Activated T-cell treated with anti-CD3 and anti-CD28 coated beads, Interleukin-2, amount 50 U/mL, for 48 hours (primary cell): Measurements from ENCODE around the gene SCAND1.
A peak's percentile ranks its signal among the peaks of the same experiment; 100 is the strongest.
"Not testable (repeated sequence)": the region's sequence is repeated elsewhere in the genome, so short reads cannot be mapped to it uniquely, and the experiment has no call there.

Experiments
- DNase-seq, 2 experiments: peaks; one replicate each; pipeline ENCODE4 v3.0.0-alpha.2; 2020

SCAND1 gene

GRCh38 chr20:35954200-35954906, at the start of gene SCAND1:
SCAND1 (minus strand) TSS chr20:35954502; CDS start chr20:35954284, 218 bp downstream.
- peak; percentile 96 to 97 for DNase-seq

- DNase-seq = no peak
Measured at GRCh38 chr20:36004045-36004444, 49.7 kb upstream of the SCAND1 start.

DNA sequence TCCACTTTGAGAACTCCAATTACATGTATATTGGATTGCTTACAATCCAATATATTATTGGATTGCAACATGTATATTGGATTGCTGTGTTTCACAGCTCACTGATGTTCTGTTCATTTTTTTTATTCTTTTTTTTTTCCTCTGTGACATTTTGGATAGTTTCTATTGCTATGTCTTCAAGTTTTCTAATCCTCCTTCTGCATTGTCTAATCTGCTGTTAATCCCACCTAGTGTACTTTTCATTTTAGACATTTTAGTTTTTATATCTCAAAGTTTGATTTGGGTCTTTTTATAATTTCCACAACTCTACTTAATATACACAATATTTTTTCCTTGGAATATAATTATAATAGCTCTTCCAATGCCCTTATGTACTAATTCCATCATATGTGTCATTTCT, 48.6 kb upstream of the SCAND1 start:
- no peak for DNase-seq

- not testable (repeated sequence) for DNase-seq
Measured at GRCh38 chr20:36001331-36001730, 47.0 kb upstream of the SCAND1 start.

DNA sequence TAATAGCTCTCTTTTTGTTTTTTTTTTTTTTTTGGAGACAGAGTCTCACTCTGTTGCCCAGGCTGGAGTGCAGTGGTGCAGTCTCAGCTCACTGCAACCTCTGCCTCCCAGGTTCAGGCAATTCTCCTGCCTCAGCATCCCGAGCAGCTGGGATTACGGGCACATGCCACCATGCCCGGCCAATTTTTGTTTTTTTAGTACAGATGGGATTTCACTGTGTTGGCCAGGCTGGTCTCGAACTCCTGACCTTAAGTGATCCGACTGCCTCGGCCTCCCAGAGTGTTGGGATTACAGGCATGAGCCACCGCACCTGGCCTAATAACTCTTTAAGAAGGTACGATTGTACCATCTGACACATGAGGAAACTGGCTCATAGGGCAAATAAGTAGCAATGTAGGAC, 42.2 kb upstream of the SCAND1 start:
- not testable (repeated sequence) for DNase-seq

DNA sequence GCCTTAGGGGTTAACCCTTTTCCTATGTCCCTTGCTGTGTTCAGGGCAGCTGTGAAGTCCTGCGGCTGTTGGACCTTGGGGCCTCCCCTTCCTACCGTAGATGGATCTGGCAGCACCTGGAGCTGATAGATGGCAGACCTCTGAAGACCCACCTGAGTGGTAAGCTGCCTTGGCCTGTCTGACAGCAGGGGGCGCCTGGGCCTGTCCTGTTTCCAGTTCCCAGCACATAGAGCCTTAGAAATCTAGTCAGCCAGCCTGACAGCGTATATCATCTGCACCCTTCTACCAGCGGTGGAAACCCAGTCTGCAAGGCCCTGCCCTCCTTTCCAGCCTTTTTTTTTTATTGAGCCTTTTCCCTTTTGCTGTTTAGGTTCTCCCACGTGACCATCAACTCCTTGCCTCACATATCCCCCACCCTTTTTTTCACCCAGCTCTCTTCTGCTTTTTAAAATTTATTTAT, 40.7 kb upstream of the SCAND1 start:
- peak; percentile 83 to 87 for DNase-seq

GRCh38 chr20:35992713-35993335, 38.5 kb upstream of the SCAND1 start:
- peak; percentile 28 to 47 for DNase-seq

DNA sequence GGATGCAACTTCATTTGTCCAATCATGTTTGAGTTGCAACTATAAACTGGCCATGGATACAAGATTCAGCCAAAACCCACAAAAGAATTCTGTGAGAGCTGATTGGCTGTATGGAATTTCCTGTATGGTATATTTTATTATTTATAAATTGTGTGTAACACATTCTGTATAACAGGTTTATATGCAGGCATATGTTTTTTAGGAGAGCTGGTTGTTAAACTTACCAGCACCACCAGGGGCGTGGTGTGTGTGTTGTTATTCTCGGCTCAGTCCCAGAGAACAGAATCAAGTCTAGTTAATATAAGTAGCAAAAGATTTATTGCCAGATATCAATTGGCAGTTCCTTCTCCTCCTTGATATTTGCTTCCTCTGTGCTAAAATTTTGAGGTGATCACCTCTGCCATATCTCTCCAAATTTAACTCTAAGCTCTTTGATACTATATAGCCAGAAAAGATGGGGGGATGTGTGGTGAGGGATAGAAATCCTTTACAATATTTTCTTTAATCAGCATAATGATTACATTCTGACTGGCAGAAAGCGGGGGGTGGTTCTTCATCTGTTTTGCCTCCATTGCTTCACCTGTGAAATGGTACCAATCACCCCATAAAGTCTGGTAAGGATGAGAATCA, 37.0 kb upstream of the SCAND1 start:
- no peak for DNase-seq

DNA sequence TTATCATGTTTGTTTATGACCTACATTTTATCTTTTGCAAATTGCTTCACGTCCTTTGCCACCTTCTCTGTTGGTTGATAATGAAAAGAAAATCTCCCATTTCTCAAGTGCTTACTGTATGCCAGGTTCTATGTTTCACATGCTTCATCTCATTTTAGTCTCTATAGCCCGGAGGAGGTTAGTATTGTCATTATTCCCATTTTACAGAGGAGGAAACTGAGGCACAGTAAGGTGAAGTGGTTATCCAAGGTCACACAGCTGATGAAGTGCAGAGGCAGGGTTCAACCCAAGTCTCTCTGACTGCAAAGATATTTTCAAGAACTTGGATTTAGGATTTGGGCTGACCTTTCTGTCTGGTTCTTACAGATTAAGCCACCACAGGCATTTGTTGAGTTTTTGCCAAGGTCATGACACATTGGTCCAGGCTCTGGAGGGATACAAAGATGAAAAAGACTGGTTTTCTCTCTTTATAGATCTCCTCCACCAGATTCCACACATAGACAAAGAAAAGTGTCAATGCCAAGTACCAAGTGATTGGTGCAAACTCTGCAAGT, 34.7 kb upstream of the SCAND1 start:
- no peak for DNase-seq

GRCh38 chr20:35985806-35986205, 31.5 kb upstream of the SCAND1 start:
- no peak for DNase-seq

DNA sequence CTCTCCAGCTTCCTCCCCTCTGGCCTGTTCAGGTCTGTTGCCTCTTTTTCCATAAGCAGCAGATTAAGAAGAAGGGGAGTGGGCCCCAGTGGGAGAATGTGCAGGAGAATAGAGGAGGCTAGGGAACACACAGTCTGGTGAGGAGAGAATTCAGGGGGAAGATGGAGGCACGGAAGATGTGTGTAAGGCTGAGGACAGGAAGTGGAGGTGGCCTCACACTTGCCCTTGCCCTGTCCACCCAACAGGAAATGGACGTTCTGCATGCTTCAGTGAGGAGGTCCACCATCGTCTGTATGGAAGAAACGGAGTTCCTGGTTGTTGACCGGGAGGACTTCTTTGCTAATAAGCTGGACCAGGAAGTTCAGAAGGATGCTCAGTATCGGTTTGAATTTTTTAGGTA, 30.1 kb upstream of the SCAND1 start:
- DNase-seq = no peak

DNA sequence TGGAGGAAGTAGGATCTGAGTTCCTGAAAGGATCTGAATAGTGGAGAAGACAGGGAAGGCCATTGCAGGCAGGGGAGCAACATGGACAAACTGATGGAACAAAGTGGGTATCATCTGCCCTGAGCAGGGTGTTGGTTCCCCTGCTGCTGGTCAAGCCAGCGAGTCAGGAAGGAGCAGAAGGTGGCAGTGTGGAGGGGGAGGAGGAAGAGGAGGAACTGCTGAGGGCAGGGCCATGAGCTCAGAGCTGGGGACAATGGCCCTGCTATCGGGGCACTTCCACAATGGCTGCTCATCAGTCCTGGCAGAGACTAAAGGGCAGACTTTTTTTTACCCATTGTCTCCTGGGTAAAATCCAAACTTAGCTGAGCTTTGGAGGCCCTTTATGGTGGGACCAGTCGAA, 27.7 kb upstream of the SCAND1 start:
- DNase-seq = no peak

DNA sequence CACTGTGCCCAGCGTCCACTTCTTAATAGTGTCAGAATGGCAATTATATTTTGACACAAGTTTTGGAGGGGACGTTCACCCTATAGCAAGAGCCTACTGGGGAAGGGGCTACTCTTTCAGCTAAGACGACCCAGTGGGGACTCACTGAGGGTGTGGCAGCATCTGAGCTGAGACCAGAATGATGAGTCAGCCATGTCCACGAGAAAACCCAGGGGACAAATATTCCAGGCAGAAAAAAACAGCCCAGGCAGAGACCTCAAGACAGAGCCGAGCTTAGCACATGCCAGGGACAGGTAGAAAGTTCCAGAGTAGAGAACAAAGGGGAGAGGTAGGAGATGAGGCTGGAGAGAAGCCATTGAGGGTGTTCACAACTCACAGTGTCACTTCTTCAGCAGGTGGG, 25.2 kb upstream of the SCAND1 start:
- DNase-seq = no peak

- no peak for DNase-seq
Measured at GRCh38 chr20:35978041-35978513, 23.8 kb upstream of the SCAND1 start.

- DNase-seq = no peak
Measured at GRCh38 chr20:35975576-35976373, 21.5 kb upstream of the SCAND1 start.

GRCh38 chr20:35974256-35974655, 20.0 kb upstream of the SCAND1 start:
- no peak for DNase-seq

GRCh38 chr20:35972462-35972861, 18.2 kb upstream of the SCAND1 start:
- no peak for DNase-seq

- no peak for DNase-seq
Measured at GRCh38 chr20:35971981-35972380, 17.7 kb upstream of the SCAND1 start.

DNA sequence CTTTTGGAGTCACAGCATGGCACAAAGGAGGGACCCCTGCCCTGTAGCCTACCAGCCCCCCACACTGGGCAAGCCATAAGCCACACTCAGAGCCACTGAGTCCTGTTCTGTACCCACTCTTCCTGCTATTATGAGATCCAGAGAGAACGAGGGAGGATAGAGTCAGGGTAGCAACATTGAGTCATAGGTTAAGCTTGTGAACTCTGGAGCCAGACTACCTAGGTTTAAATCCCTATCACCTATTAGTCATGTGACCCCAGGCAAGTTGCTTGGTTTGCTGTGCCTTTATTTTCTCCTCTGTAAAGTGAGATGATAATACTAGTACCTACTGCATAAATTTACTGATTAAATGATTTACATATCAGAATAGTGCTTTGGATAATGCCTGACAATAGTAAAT, 14.6 kb upstream of the SCAND1 start:
- DNase-seq = no peak

- DNase-seq = no peak
Measured at GRCh38 chr20:35967979-35968640, 13.8 kb upstream of the SCAND1 start, which contains the start of gene CNBD2. CNBD2 (plus strand) TSS chr20:35968590; CDS start chr20:35968763, 173 bp downstream.

GRCh38 chr20:35963878-35964277, 9.6 kb upstream of the SCAND1 start:
- DNase-seq = no peak

DNA sequence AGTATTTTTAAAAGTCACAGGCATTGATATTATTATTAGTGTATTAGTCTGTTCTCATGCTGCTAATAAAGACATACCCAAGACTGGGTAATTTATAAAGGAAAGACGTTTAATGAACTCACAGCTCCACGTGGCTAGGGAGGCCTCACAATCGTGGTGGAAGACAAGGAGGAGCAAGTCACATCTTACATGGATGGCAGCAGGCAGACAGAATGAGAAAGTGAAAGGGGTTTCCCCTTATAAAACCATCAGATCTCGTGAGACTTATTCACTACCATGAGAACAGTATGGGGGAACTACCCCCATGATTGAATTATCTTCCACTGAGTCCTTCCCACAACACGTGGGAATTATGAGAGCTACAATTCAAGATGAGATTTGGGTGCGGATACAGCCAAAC, 5.0 kb upstream of the SCAND1 start:
- DNase-seq = not testable (repeated sequence)
